ENCODE results near the gene ARHGAP28. TPM values are rescaled to one million over a fixed set of nuclear protein-coding genes. Genes with fewer than 3 reads are reported as not detected.
A peak's percentile ranks its signal among the peaks of the same experiment; 100 is the strongest.

ARHGAP28 gene
- total and polyA plus RNA-seq, 4 donors: 9.3 to 42.6 (median 18.6) TPM

DNA sequence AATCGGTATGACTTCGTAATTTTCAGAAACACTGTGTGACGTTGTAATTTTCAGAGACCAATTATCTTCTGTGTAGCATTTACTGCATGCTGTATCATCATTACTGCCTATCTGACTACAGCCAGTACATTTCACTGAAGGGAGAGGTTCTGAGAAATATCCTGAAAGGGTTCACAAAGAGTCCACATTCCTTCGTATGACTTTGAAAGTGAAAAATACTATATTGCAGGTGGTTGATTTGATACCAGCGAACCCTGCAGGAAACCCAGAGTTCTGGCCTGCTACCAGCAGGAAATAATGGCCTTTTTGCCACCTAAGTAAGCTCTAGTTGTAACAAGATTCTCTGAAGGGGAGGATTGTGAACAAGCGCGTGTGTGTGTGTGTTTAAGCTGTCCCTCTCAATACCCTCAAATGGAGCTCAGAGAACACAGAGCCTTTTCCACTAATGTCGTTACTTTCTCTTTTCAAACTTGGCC is 155.5 kb downstream of the ARHGAP28 start:
- WGBS (ENCODE audit: insufficient coverage): 8% methylated on average over 2 of the region's 8 CpGs
- peak in 2 of 6 donors; percentile 19 to 41 for DNase-seq (ENCODE audit: low read depth in 4 of 6, low spot score in 6 of 6)

DNA sequence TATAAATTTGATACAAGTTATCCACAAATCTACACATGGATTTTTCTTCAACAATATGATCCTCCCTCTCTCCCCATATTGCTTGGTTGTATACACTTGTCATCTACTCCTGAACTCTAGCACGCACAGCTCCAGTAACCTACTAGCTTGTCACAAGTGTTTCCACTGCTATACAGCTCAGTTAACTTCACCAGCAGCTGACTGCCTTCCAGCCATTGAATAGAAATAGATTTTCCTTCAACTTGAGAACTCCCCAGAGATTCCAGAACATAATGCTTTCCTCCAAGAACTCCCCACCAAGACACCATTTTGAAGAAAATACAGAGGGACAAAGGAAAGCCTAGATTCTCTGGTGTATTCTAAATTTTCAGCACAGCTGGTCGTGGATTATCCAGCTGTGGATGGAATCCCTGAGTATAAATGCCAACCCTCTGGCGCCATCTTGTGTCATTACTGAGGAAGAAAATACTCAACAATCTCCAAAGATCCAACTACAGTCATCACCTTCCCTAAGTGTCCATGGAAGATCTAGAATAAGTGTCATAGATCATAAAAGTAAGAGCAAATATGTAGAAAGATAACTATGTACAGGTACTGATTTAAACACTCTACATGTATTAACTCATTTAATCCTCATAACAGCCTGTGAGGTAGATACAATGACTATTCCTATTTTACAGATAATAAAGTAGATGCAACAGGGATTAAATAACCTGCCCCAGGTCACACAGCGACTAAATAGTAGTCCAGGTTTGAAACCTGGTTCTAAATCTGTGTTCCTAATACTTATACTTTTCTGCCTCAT is 156.7 kb downstream of the ARHGAP28 start:
- peak in 5 of 6 donors; percentile 65 to 96 (median 75) for DNase-seq (ENCODE audit: low read depth in 4 of 6, low spot score in 6 of 6)
- H3K27me3 ChIP-seq (ENCODE audit: control insufficient read depth, insufficient read depth, low read length): no peaks in the 10 kb centered on the region
- H3K4me1 ChIP-seq (ENCODE audit: control insufficient read depth, insufficient read depth, low read length): no peaks in the 10 kb centered on the region
- H3K27ac ChIP-seq (ENCODE audit: low read depth, low read length): peak overlapping the region; percentile 42
- no peaks in the 10 kb centered on the region for H3K36me3 ChIP-seq (ENCODE audit: control insufficient read depth, insufficient read depth, low read length)
- H3K9me3 ChIP-seq (ENCODE audit: control insufficient read depth, insufficient read depth, low read length): no peaks in the 10 kb centered on the region
- 30% methylated on average over 1 of the region's 4 CpGs for WGBS (ENCODE audit: insufficient coverage)
- no peak overlapping the region for H3K4me3 ChIP-seq (ENCODE audit: low read depth, low read length)

More for the DNA sequence above, 155.5 kb downstream of the ARHGAP28 start:
- Histone ChIP-seq H3K27ac (ENCODE audit: low read depth, low read length) (peak overlapping the region; percentile 25), H3K27me3 (ENCODE audit: control insufficient read depth, insufficient read depth, low read length) (no peaks in the 10 kb centered on the region), H3K4me1 (ENCODE audit: control insufficient read depth, insufficient read depth, low read length) (no peaks in the 10 kb centered on the region), H3K36me3 (ENCODE audit: control insufficient read depth, insufficient read depth, low read length) (no peaks in the 10 kb centered on the region), H3K4me3 (ENCODE audit: low read depth, low read length) (no peak overlapping the region), H3K9me3 (ENCODE audit: control insufficient read depth, insufficient read depth, low read length) (no peaks in the 10 kb centered on the region)

DNA sequence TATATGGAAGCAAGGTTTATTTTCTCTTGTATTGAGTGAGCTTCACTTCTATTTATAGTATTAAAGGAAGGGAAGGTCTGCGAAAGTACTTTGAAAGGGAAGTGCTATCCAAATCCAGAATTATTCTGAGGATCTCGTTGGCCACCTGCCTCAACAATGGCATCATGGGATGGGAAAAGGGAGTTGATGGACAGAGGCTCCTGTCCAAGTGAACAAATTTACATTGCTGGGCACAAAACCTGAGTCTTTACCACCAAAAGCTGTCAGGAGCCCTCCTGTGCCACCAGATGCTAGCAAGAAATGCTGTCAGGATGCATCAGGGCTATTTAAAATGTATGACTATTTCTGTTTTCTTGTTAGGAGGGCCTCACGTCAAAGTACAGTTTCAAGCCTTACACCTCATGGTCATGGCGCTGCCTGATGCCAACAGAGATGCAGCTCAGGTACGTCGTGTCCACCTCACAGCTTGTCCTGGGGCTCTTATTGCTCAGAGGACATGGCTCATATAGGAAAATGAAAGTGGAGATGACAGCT is 157.3 kb downstream of the ARHGAP28 start:
- H3K4me3 ChIP-seq (ENCODE audit: low read depth, low read length): no peak overlapping the region
- DNase-seq (ENCODE audit: low read depth in 4 of 6, low spot score in 6 of 6): peak in 1 of 6 donors; percentile 80
- H3K36me3 ChIP-seq (ENCODE audit: control insufficient read depth, insufficient read depth, low read length): no peaks in the 10 kb centered on the region
- 77% methylated on average over 5 of the region's 6 CpGs for WGBS (ENCODE audit: insufficient coverage)
- no peaks in the 10 kb centered on the region for H3K4me1 ChIP-seq (ENCODE audit: control insufficient read depth, insufficient read depth, low read length)
- H3K9me3 ChIP-seq (ENCODE audit: control insufficient read depth, insufficient read depth, low read length): no peaks in the 10 kb centered on the region
- no peak overlapping the region for H3K27ac ChIP-seq (ENCODE audit: low read depth, low read length)
- no peaks in the 10 kb centered on the region for H3K27me3 ChIP-seq (ENCODE audit: control insufficient read depth, insufficient read depth, low read length)

DNA sequence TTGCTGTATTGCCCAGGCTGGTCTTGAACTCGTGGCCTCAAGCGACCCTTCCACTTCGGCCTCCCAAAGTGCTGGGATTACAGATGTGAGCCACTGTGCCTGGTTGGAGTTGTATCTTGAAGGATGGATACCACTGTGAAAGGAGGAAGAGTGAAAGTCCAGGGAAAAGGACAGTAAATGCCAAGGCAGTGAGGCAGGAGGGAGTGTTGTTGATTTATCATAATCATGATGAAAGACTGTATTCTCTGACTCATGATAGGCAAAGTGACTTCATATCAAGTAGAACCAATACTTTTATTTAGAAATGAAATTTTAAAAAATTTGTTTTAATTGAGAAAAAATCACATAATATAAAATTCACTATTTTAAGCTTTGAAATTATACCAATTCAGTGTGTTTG is 162.3 kb downstream of the ARHGAP28 start:
- DNase-seq (ENCODE audit: low read depth in 4 of 6, low spot score in 6 of 6): no peak
- 91% methylated on average over 3 of the region's 3 CpGs for WGBS (ENCODE audit: insufficient coverage)
- H3K9me3 ChIP-seq (ENCODE audit: control insufficient read depth, insufficient read depth, low read length): no peaks in the 10 kb centered on the region
- H3K4me1 ChIP-seq (ENCODE audit: control insufficient read depth, insufficient read depth, low read length): no peaks in the 10 kb centered on the region
- no peak overlapping the region for H3K27ac ChIP-seq (ENCODE audit: low read depth, low read length)
- no peaks in the 10 kb centered on the region for H3K36me3 ChIP-seq (ENCODE audit: control insufficient read depth, insufficient read depth, low read length)
- H3K4me3 ChIP-seq (ENCODE audit: low read depth, low read length): no peak overlapping the region
- H3K27me3 ChIP-seq (ENCODE audit: control insufficient read depth, insufficient read depth, low read length): no peaks in the 10 kb centered on the region

DNA sequence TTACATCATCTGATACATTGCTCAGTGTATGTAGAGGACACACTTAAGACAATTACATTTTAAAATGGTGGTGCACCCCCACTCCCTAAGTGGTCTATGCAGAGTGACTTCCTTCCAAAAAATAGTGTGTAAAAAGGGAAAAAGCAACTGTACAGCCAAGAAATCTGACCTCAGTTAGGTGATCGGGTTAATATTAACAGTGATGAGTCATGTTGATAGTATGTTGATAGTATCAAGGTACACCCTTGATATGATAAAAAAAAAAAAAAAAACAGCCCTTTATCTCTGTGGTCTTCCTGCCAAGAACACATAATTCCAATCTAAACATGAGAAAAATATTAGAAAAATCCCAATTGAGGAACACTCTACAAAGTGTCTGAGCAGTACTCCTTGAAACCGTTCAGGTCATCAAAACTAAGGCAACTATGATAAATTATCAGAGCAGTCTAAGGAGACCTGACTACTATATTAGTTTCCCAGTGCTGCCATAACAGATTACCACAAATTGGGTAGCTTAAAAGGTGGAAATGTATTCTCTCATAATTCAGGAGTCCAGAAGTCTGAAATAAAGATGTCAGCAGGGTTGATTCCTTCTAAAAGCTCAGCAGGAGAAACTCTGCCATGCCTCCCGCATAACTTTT is 171.9 kb downstream of the ARHGAP28 start:
- H3K9me3 ChIP-seq (ENCODE audit: control insufficient read depth, insufficient read depth, low read length): peaks cover 3% of the 10 kb centered on the region
- H3K4me1 ChIP-seq (ENCODE audit: control insufficient read depth, insufficient read depth, low read length): no peaks in the 10 kb centered on the region
- no peaks in the 10 kb centered on the region for H3K27me3 ChIP-seq (ENCODE audit: control insufficient read depth, insufficient read depth, low read length)
- H3K27ac ChIP-seq (ENCODE audit: low read depth, low read length): no peak overlapping the region
- no peaks in the 10 kb centered on the region for H3K36me3 ChIP-seq (ENCODE audit: control insufficient read depth, insufficient read depth, low read length)
- WGBS (ENCODE audit: insufficient coverage): 100% methylated on average over 1 of the region's 3 CpGs
- no peak for DNase-seq (ENCODE audit: low read depth in 4 of 6, low spot score in 6 of 6)
- no peak overlapping the region for H3K4me3 ChIP-seq (ENCODE audit: low read depth, low read length)

DNA sequence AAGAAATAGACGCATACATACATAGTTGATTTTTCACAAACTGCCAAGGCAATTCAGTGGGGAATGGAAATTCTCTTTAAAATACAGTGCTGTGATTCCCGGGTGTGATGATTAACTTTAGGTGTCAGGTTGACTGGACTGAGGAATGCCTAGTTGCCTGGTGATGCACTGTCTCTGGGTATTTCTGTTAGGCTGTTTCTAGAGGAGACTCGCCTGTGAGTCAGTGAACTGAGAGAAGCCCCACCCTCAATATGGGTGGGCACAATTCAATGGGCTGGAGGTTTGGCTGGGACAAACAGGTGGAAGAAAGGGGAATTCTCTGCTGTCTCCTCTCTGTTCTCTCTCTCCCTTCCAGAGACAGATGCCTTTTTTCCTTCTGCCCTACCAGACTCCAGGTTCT is 187.6 kb downstream of the ARHGAP28 start:
- Histone ChIP-seq H3K27me3 (ENCODE audit: control insufficient read depth, insufficient read depth, low read length) (no peaks in the 10 kb centered on the region), H3K36me3 (ENCODE audit: control insufficient read depth, insufficient read depth, low read length) (no peaks in the 10 kb centered on the region), H3K27ac (ENCODE audit: low read depth, low read length) (no peak overlapping the region), H3K4me3 (ENCODE audit: low read depth, low read length) (no peak overlapping the region), H3K4me1 (ENCODE audit: control insufficient read depth, insufficient read depth, low read length) (no peaks in the 10 kb centered on the region), H3K9me3 (ENCODE audit: control insufficient read depth, insufficient read depth, low read length) (no peaks in the 10 kb centered on the region)
- 75% methylated on average over 1 of the region's 3 CpGs for WGBS (ENCODE audit: insufficient coverage)
- no peak for DNase-seq (ENCODE audit: low read depth in 4 of 6, low spot score in 6 of 6)

DNA sequence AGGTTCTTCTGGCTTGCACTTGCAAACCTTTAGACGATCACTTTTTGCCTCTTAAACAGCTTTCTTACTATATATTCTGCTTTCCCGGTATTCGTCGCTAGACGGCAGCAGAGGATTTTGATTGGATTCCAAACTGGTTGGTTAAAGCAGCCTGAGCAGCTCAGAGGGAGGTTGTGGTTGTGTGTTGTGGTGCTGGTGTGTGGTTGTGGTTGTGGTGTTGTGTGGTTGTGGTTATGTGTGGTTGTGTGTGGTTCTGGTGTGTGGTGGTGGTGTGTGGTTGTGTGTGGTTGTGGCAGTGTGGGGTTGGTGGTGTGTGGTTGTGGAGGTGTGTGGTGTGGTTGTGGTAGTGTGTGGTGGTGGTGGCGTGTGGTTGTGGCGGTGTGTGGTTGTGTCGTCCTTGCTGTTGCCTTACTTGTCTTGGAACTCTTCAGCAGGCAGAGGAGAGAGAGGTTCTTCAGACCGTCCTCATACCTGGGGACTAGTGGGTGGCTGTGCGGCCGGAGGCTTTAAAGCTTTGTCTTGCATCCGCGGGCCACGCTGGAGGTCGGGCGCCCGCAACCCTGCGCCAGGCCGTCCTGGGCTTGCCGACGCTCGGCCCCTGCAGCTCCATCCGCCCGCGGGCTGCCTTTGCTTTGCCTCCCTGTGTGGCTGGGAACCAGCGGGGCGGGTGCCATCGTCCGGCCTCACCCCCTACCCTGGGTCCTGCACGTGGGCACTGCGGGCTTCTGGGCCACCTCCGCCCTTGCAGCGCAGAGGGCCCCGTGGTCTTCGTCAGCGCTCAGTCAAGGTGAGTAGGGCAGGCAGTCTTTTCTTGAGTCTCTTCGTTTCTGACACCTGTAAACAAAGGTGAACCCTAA is 190.8 kb downstream of the ARHGAP28 start:
- WGBS (ENCODE audit: insufficient coverage): 91% methylated on average over 25 of the region's 37 CpGs
- no peaks in the 10 kb centered on the region for H3K27me3 ChIP-seq (ENCODE audit: control insufficient read depth, insufficient read depth, low read length)
- no peak overlapping the region for H3K27ac ChIP-seq (ENCODE audit: low read depth, low read length)
- H3K4me3 ChIP-seq (ENCODE audit: low read depth, low read length): no peak overlapping the region
- peak in 5 of 6 donors; percentile 26 to 89 (median 51) for DNase-seq (ENCODE audit: low read depth in 4 of 6, low spot score in 6 of 6)
- H3K36me3 ChIP-seq (ENCODE audit: control insufficient read depth, insufficient read depth, low read length): no peaks in the 10 kb centered on the region
- no peaks in the 10 kb centered on the region for H3K9me3 ChIP-seq (ENCODE audit: control insufficient read depth, insufficient read depth, low read length)
- H3K4me1 ChIP-seq (ENCODE audit: control insufficient read depth, insufficient read depth, low read length): no peaks in the 10 kb centered on the region

DNA sequence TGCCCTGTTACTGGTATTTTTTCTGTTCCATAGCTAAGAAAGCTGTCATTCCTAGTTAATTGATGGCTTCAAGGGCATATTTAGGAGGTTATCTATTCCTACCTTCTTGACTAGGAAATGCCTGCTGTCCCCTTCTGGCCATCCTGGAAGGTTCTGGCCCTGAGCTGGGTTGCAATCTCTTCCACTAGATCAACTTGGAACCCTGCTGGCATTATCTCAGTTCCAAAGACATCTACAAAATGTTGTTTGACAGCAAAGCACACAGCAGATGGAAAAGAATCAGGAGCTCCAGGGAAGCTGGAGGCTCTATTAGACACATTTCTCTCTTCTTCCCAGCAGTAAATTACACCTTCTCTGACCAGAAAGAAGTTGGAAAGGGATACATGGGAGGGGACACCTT is 192.1 kb downstream of the ARHGAP28 start:
- Histone ChIP-seq H3K4me1 (ENCODE audit: control insufficient read depth, insufficient read depth, low read length) (no peaks in the 10 kb centered on the region), H3K27ac (ENCODE audit: low read depth, low read length) (no peak overlapping the region), H3K9me3 (ENCODE audit: control insufficient read depth, insufficient read depth, low read length) (no peaks in the 10 kb centered on the region), H3K4me3 (ENCODE audit: low read depth, low read length) (no peak overlapping the region), H3K27me3 (ENCODE audit: control insufficient read depth, insufficient read depth, low read length) (no peaks in the 10 kb centered on the region), H3K36me3 (ENCODE audit: control insufficient read depth, insufficient read depth, low read length) (no peaks in the 10 kb centered on the region)
- DNase-seq (ENCODE audit: low read depth in 4 of 6, low spot score in 6 of 6): peak in 1 of 6 donors; percentile 16

DNA sequence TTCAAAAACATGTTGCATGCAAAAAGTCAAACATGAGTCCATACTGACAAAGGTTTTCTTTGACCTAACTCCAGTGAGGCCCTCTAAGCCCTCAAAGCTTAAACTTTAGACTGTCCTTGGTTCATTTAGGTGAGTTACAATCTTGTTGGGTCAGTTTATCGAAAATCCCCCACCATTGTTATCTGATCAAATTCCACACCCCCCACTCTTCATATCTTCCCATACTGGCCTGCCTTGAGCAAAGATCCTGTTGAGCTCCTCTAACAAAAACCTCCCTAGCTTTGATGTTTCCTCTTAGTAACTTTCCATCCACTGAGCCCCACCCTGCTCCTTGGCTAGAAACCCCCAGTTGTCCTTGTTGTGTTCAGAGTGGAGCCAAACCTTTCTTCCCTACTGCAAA is 193.7 kb downstream of the ARHGAP28 start:
- no peak overlapping the region for H3K27ac ChIP-seq (ENCODE audit: low read depth, low read length)
- no peaks in the 10 kb centered on the region for H3K9me3 ChIP-seq (ENCODE audit: control insufficient read depth, insufficient read depth, low read length)
- no peaks in the 10 kb centered on the region for H3K27me3 ChIP-seq (ENCODE audit: control insufficient read depth, insufficient read depth, low read length)
- H3K36me3 ChIP-seq (ENCODE audit: control insufficient read depth, insufficient read depth, low read length): no peaks in the 10 kb centered on the region
- H3K4me3 ChIP-seq (ENCODE audit: low read depth, low read length): no peak overlapping the region
- DNase-seq (ENCODE audit: low read depth in 4 of 6, low spot score in 6 of 6): no peak
- no peaks in the 10 kb centered on the region for H3K4me1 ChIP-seq (ENCODE audit: control insufficient read depth, insufficient read depth, low read length)
- WGBS (ENCODE audit: insufficient coverage): 100% methylated on average over 1 of the region's 1 CpG

Measured in spinal cord (tissue), 10 donors.